Activated T-helper 1 cell treated with anti-CD3 and anti-CD28 coated beads, Interleukin-2, amount 50 U/mL, for 16 hours (primary cell): ENCODE measurements around the gene OBP2A.
"Not testable (repeated sequence)": the region's sequence is repeated elsewhere in the genome, so short reads cannot be mapped to it uniquely, and the experiment has no call there.

ENCODE experiments used
- DNase-seq, 2 donors: peaks; one replicate each; pipeline ENCODE4 v3.0.0-alpha.2; 2020; ENCODE audit warnings: low read depth in 1 of 2, low spot score in 1 of 2

Gene OBP2A

GRCh38 chr9:135509458-135509857 lies 36.5 kb upstream of the OBP2A start:
- no peak for DNase-seq

- no peak for DNase-seq
Measured at GRCh38 chr9:135512241-135512603, 33.7 kb upstream of the OBP2A start.

GRCh38 chr9:135512904-135513303 lies 33.0 kb upstream of the OBP2A start:
- no peak for DNase-seq

- DNase-seq = peak in 1 of 2 donors; percentile 1
Measured at GRCh38 chr9:135513351-135513846, 32.5 kb upstream of the OBP2A start.

- not testable (repeated sequence) for DNase-seq
Measured at GRCh38 chr9:135513906-135514305, 32.0 kb upstream of the OBP2A start.

- no peak for DNase-seq
Measured at GRCh38 chr9:135514342-135515082, 31.4 kb upstream of the OBP2A start.

- no peak for DNase-seq
Measured at GRCh38 chr9:135515083-135515951, 30.6 kb upstream of the OBP2A start.

GRCh38 chr9:135516132-135516860 lies 29.6 kb upstream of the OBP2A start:
- no peak for DNase-seq

- DNase-seq = no peak
Measured at GRCh38 chr9:135517407-135517822, 28.5 kb upstream of the OBP2A start.

- DNase-seq = no peak
Measured at GRCh38 chr9:135519179-135519971, 26.6 kb upstream of the OBP2A start.

GRCh38 chr9:135520916-135521607 lies 24.9 kb upstream of the OBP2A start, which contains the start of gene LCN1:
TSS of gene LCN1 (plus strand) at chr9:135521440. CDS start at chr9:135521498, 58 bp downstream.
- no peak for DNase-seq

GRCh38 chr9:135521608-135522095 lies 24.3 kb upstream of the OBP2A start:
- DNase-seq = no peak

GRCh38 chr9:135522137-135522877 lies 23.6 kb upstream of the OBP2A start:
- no peak for DNase-seq

- no peak for DNase-seq
Measured at GRCh38 chr9:135522931-135523330, 23.0 kb upstream of the OBP2A start.

GRCh38 chr9:135523521-135524129 lies 22.3 kb upstream of the OBP2A start:
- no peak for DNase-seq

GRCh38 chr9:135524130-135524861 lies 21.6 kb upstream of the OBP2A start:
- DNase-seq = no peak

GRCh38 chr9:135525241-135526088 lies 20.5 kb upstream of the OBP2A start:
- no peak for DNase-seq
